ENCODE results near the gene TGFBI.
A peak's percentile ranks its signal among the peaks of the same experiment; 100 is the strongest.

Gene TGFBI

DNA sequence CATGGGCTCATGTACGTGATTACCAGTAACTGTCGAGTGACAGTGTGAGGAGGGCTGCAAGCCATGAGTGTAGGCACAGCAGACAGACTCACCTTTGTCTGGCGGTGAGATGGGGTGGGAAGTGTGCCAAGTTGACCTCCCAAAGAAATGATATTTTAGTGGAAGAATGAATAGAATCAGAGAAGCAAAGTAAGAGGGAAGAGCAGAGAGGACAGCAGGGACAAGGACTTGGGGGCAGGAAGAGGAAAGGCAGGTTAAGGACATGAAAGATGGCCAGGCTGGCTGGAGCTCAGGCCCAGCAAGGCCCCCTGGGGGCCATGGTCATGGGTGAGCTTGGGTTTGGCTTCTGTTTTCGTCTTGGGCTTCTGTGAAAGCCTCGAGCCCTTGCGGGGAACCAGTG is 20.2 kb downstream of the TGFBI start:
- Histone ChIP-seq H2AK5ac (ENCODE audit: low read depth, low read length) (no peak overlapping the region), H3K27me3 (ENCODE audit: control insufficient read depth in 3 of 3, insufficient read depth in 3 of 3, low read depth in 1 of 3, low read length in 3 of 3) (peaks cover 0 to 8% (median 0%) of the 10 kb centered on the region in 3 experiments), H3K9ac (ENCODE audit: low read depth, low read length, poor library complexity) (no peak overlapping the region), H3K27ac (replicated peaks; ENCODE audit: low read length) (no peak overlapping the region), H3K4me2 (ENCODE audit: insufficient read depth, low read length, poor library complexity, severe bottlenecking) (no peak overlapping the region), H3K36me3 (replicated peaks in 1 of 2; ENCODE audit: control insufficient read depth in 2 of 2, insufficient read depth in 2 of 2, low read length in 2 of 2) (no peaks in the 10 kb centered on the region), H3K14ac (ENCODE audit: low read length) (no peak overlapping the region), H3K79me1 (ENCODE audit: low read depth, low read length) (no peaks in the 10 kb centered on the region), H2BK15ac (ENCODE audit: low read length) (no peak overlapping the region), H2BK5ac (ENCODE audit: low read length) (no peak overlapping the region), H3K4me1 (ENCODE audit: control insufficient read depth in 2 of 2, insufficient read depth in 1 of 2, low read depth in 1 of 2, low read length in 2 of 2) (no peaks in the 10 kb centered on the region), H3K4ac (ENCODE audit: low read length) (no peak overlapping the region), H3K4me3 (ENCODE audit: low read length in 2 of 2) (no peak overlapping the region), H4K8ac (ENCODE audit: low read depth, low read length) (no peak overlapping the region), H2BK12ac (ENCODE audit: low read length) (no peak overlapping the region), H2AFZ (ENCODE audit: low read length) (no peak overlapping the region), H3K18ac (ENCODE audit: low read length) (no peak overlapping the region), H4K91ac (ENCODE audit: low read depth, low read length, poor library complexity) (no peak overlapping the region), H2BK120ac (ENCODE audit: low read depth, low read length) (no peak overlapping the region), H3K23ac (ENCODE audit: low read depth, low read length, poor library complexity) (no peak overlapping the region), H3K9me3 (replicated peaks in 1 of 2; ENCODE audit: control insufficient read depth in 2 of 2, insufficient read depth in 1 of 2, low read depth in 1 of 2, low read length in 2 of 2) (no peaks in the 10 kb centered on the region)
- no CpG with 5 or more reads among the region's 6 CpGs for WGBS, 2 donors (ENCODE audit: extremely low coverage in 2 of 2, insufficient read length in 2 of 2, insufficient replicate concordance in 1 of 2)
- no peak for DNase-seq (ENCODE audit: low spot score)

DNA sequence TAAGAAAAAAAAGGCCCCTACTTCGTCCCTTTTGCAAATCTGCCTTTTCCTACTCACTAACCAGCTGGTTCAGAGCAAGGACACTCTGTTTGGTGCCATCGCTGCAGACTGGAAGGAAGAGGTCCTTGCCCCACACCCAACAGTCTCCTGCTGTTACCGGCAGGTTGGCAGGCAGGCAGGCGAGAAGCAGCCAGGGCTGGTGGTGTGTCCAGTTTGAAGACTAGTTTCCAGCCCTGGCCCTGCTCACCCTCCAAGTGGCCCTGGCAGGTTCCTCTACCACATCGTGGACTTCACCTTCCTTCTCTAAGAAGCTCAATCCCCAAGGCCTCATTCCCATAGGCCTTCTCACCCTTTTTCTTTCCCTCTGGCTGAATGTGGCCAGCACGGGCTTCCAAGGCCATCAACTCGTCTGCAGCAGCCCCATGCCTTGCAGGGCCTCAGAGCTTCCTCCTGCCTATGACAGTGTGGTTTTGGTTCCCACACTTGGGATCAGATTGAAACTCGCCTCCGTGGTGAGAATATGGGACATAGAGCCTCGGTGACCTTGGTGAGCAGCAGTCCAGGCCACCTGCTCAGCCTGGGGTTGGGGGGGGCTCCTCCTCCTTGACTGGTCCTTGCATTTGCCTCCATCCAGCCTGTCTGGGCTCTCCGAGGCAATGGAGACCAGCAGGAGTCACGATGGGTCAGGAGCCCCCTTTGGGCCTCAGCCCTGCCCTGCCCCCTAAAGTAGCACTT is 22.9 kb downstream of the TGFBI start:
- Histone ChIP-seq H2BK15ac (ENCODE audit: low read length) (no peak overlapping the region), H2BK120ac (ENCODE audit: low read depth, low read length) (no peak overlapping the region), H3K18ac (ENCODE audit: low read length) (peak overlapping the region; percentile 52), H4K91ac (ENCODE audit: low read depth, low read length, poor library complexity) (no peak overlapping the region), H2BK5ac (ENCODE audit: low read length) (no peak overlapping the region), H3K14ac (ENCODE audit: low read length) (no peak overlapping the region), H3K9me3 (replicated peaks in 1 of 2; ENCODE audit: control insufficient read depth in 2 of 2, insufficient read depth in 1 of 2, low read depth in 1 of 2, low read length in 2 of 2) (no peaks in the 10 kb centered on the region), H3K4me2 (ENCODE audit: insufficient read depth, low read length, poor library complexity, severe bottlenecking) (no peak overlapping the region), H3K79me1 (ENCODE audit: low read depth, low read length) (no peaks in the 10 kb centered on the region), H3K27me3 (ENCODE audit: control insufficient read depth in 3 of 3, insufficient read depth in 3 of 3, low read depth in 1 of 3, low read length in 3 of 3) (peaks cover 0 to 24% (median 0%) of the 10 kb centered on the region in 3 experiments), H4K8ac (ENCODE audit: low read depth, low read length) (no peak overlapping the region), H2AFZ (ENCODE audit: low read length) (no peak overlapping the region), H3K4me3 (ENCODE audit: low read length in 2 of 2) (no peak overlapping the region), H3K4me1 (ENCODE audit: control insufficient read depth in 2 of 2, insufficient read depth in 1 of 2, low read depth in 1 of 2, low read length in 2 of 2) (no peaks in the 10 kb centered on the region), H2BK12ac (ENCODE audit: low read length) (no peak overlapping the region), H3K9ac (ENCODE audit: low read depth, low read length, poor library complexity) (no peak overlapping the region), H3K4ac (ENCODE audit: low read length) (no peak overlapping the region), H2AK5ac (ENCODE audit: low read depth, low read length) (peak overlapping the region; percentile 22), H3K23ac (ENCODE audit: low read depth, low read length, poor library complexity) (peak overlapping the region; percentile 44), H3K27ac (replicated peaks; ENCODE audit: low read length) (no peak overlapping the region), H3K36me3 (replicated peaks in 1 of 2; ENCODE audit: control insufficient read depth in 2 of 2, insufficient read depth in 2 of 2, low read length in 2 of 2) (no peaks in the 10 kb centered on the region)
- no CpG with 5 or more reads among the region's 12 CpGs for WGBS, 2 donors (ENCODE audit: extremely low coverage in 2 of 2, insufficient read length in 2 of 2, insufficient replicate concordance in 1 of 2)
- no peak for DNase-seq (ENCODE audit: low spot score)

DNA sequence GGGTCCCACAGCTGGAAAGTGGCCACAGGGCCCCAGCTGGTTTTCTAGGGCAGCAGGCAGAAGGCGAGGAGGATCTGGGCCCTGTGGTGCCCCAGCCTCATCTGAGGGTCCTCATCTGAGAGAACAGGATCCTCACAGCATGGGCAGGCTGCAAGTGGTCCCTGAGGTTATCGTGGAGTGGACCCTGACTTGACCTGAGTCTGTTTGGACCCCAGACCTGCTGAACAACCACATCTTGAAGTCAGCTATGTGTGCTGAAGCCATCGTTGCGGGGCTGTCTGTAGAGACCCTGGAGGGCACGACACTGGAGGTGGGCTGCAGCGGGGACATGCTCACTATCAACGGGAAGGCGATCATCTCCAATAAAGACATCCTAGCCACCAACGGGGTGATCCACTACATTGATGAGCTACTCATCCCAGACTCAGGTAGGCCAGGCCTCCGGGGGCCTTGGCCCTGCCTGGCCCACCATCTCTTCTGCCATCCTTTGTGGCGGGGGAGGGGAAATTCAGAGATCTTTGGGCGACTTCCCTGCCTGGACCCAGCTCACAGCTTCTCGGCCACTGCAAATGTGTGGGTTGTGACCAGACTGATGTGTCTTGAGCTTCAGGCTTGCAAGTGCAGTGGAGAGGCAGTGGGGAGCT is 24.0 kb downstream of the TGFBI start:
- Histone ChIP-seq H2AK5ac (ENCODE audit: low read depth, low read length) (no peak overlapping the region), H3K4me3 (ENCODE audit: low read length in 2 of 2) (no peak overlapping the region), H3K9me3 (replicated peaks in 1 of 2; ENCODE audit: control insufficient read depth in 2 of 2, insufficient read depth in 1 of 2, low read depth in 1 of 2, low read length in 2 of 2) (no peaks in the 10 kb centered on the region), H2BK15ac (ENCODE audit: low read length) (no peak overlapping the region), H4K8ac (ENCODE audit: low read depth, low read length) (no peak overlapping the region), H3K18ac (ENCODE audit: low read length) (peak overlapping the region; percentile 35), H4K91ac (ENCODE audit: low read depth, low read length, poor library complexity) (no peak overlapping the region), H2BK120ac (ENCODE audit: low read depth, low read length) (no peak overlapping the region), H3K27me3 (ENCODE audit: control insufficient read depth in 3 of 3, insufficient read depth in 3 of 3, low read depth in 1 of 3, low read length in 3 of 3) (peaks cover 0 to 22% (median 0%) of the 10 kb centered on the region in 3 experiments), H3K4me1 (ENCODE audit: control insufficient read depth in 2 of 2, insufficient read depth in 1 of 2, low read depth in 1 of 2, low read length in 2 of 2) (peaks cover 0 to 5% of the 10 kb centered on the region in 2 donors), H3K14ac (ENCODE audit: low read length) (no peak overlapping the region), H3K27ac (replicated peaks; ENCODE audit: low read length) (no peak overlapping the region), H3K79me1 (ENCODE audit: low read depth, low read length) (no peaks in the 10 kb centered on the region), H3K4ac (ENCODE audit: low read length) (no peak overlapping the region), H3K4me2 (ENCODE audit: insufficient read depth, low read length, poor library complexity, severe bottlenecking) (no peak overlapping the region), H2AFZ (ENCODE audit: low read length) (no peak overlapping the region), H3K9ac (ENCODE audit: low read depth, low read length, poor library complexity) (no peak overlapping the region), H2BK5ac (ENCODE audit: low read length) (no peak overlapping the region), H3K36me3 (replicated peaks in 1 of 2; ENCODE audit: control insufficient read depth in 2 of 2, insufficient read depth in 2 of 2, low read length in 2 of 2) (no peaks in the 10 kb centered on the region), H2BK12ac (ENCODE audit: low read length) (no peak overlapping the region), H3K23ac (ENCODE audit: low read depth, low read length, poor library complexity) (no peak overlapping the region)
- WGBS, 2 donors (ENCODE audit: extremely low coverage in 2 of 2, insufficient read length in 2 of 2, insufficient replicate concordance in 1 of 2) = no CpG with 5 or more reads among the region's 13 CpGs
- DNase-seq (ENCODE audit: low spot score) = no peak

DNA sequence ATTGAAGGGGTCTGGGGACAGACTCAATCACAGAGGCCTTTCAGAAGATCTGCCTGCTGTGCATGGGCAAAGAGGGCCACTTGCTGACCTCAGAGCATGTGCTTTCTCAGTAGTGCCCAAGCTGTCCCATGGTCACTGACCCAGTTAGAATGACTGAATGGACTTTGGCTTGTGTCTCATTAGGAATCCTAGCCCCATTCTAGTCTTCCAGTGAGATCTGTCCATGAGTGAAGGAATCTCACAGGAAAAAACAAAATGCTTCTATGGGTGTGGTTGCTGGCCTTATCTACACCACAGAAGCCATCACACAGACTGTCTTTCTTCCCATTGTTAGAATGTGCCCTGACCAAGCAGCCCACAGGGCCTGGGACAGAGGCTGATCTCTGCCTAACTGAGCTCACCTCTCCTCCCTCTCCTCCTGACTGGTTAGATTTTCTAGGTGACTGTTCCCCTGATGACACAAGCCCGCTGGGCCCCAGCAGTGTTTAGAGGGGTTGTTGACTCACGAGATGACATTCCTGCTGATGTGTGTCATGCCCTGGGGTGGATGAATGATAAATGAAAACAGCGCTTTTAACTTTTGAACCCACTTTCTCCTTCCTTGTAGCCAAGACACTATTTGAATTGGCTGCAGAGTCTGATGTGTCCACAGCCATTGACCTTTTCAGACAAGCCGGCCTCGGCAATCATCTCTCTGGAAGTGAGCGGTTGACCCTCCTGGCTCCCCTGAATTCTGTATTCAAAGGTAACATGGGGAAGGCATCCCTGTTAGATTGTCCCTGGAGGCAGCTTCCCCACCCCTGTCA is 24.8 kb downstream of the TGFBI start:
- peaks cover 0 to 22% (median 0%) of the 10 kb centered on the region in 3 experiments for H3K27me3 ChIP-seq (ENCODE audit: control insufficient read depth in 3 of 3, insufficient read depth in 3 of 3, low read depth in 1 of 3, low read length in 3 of 3)
- H3K14ac ChIP-seq (ENCODE audit: low read length) = no peak overlapping the region
- H3K9ac ChIP-seq (ENCODE audit: low read depth, low read length, poor library complexity) = no peak overlapping the region
- no peak overlapping the region for H2AK5ac ChIP-seq (ENCODE audit: low read depth, low read length)
- DNase-seq (ENCODE audit: low spot score) = no peak
- H3K4me3 ChIP-seq (ENCODE audit: low read length in 2 of 2) = no peak overlapping the region
- H3K4ac ChIP-seq (ENCODE audit: low read length) = no peak overlapping the region
- no peak overlapping the region for H2BK15ac ChIP-seq (ENCODE audit: low read length)
- no peaks in the 10 kb centered on the region for H3K79me1 ChIP-seq (ENCODE audit: low read depth, low read length)
- peaks cover 0 to 10% of the 10 kb centered on the region in 2 donors for H3K4me1 ChIP-seq (ENCODE audit: control insufficient read depth in 2 of 2, insufficient read depth in 1 of 2, low read depth in 1 of 2, low read length in 2 of 2)
- no peak overlapping the region for H2BK5ac ChIP-seq (ENCODE audit: low read length)
- WGBS, 2 donors (ENCODE audit: extremely low coverage in 2 of 2, insufficient read length in 2 of 2, insufficient replicate concordance in 1 of 2) = no CpG with 5 or more reads among the region's 6 CpGs
- no peaks in the 10 kb centered on the region for H3K9me3 ChIP-seq (replicated peaks in 1 of 2; ENCODE audit: control insufficient read depth in 2 of 2, insufficient read depth in 1 of 2, low read depth in 1 of 2, low read length in 2 of 2)
- no peak overlapping the region for H3K4me2 ChIP-seq (ENCODE audit: insufficient read depth, low read length, poor library complexity, severe bottlenecking)
- no peak overlapping the region for H3K18ac ChIP-seq (ENCODE audit: low read length)
- no peaks in the 10 kb centered on the region for H3K36me3 ChIP-seq (replicated peaks in 1 of 2; ENCODE audit: control insufficient read depth in 2 of 2, insufficient read depth in 2 of 2, low read length in 2 of 2)
- H3K27ac ChIP-seq (replicated peaks; ENCODE audit: low read length) = no peak overlapping the region
- H4K8ac ChIP-seq (ENCODE audit: low read depth, low read length) = no peak overlapping the region
- H2AFZ ChIP-seq (ENCODE audit: low read length) = no peak overlapping the region
- H3K23ac ChIP-seq (ENCODE audit: low read depth, low read length, poor library complexity) = no peak overlapping the region
- no peak overlapping the region for H4K91ac ChIP-seq (ENCODE audit: low read depth, low read length, poor library complexity)
- H2BK12ac ChIP-seq (ENCODE audit: low read length) = no peak overlapping the region
- no peak overlapping the region for H2BK120ac ChIP-seq (ENCODE audit: low read depth, low read length)
